DND-41 (cell line): Measurements from ENCODE around the gene CCNY.

Source experiments
- CTCF ChIP-seq: IDR thresholded peaks from 2 replicates; pipeline ENCODE4 v1.5.1; 2012; ENCODE audit warnings: borderline replicate concordance, low read length, moderate library complexity, mild to moderate bottlenecking; ENCODE audit not compliant: poor library complexity, severe bottlenecking; ENCODE audit errors: extremely low read depth
- EZH2 ChIP-seq: IDR thresholded peaks from 3 replicates; pipeline ENCODE4 v1.6.1; 2012; ENCODE audit warnings: borderline replicate concordance, low read depth, mild to moderate bottlenecking, moderate library complexity, low read length, inconsistent platforms; ENCODE audit not compliant: severe bottlenecking

- TF ChIP-seq CTCF (no peak), EZH2 (no peak)
Measured at GRCh38 chr10:35466661-35467060, 130.4 kb downstream of the CCNY start.
